ENCODE results near the gene FHAD1. TPM values are rescaled to one million over a fixed set of nuclear protein-coding genes. Genes with fewer than 3 reads are reported as not detected.

Gene FHAD1
- polyA plus RNA-seq, 3 donors = 0.67 to 0.69 TPM; not detected in 1

- H3K4me1 Mint-ChIP-seq = peaks cover 19% of the 10 kb centered on the region
- no peaks in the 10 kb centered on the region for H3K36me3 Mint-ChIP-seq
- no peaks in the 10 kb centered on the region for H3K36me3 ChIP-seq (replicated peaks in 1 of 2; ENCODE audit: control insufficient read depth in 1 of 2, insufficient read depth in 2 of 2, low read length in 2 of 2)
- H4K20me1 ChIP-seq (ENCODE audit: insufficient read depth, low read length) = no peaks in the 10 kb centered on the region
- no peak overlapping the region for H3K4me3 Mint-ChIP-seq
- no peak overlapping the region for H2AFZ ChIP-seq (ENCODE audit: insufficient read depth, low read depth, low read length, poor library complexity, severe bottlenecking)
- no peak overlapping the region for H3K4me3 ChIP-seq (replicated peaks in 1 of 3; ENCODE audit: low read depth in 2 of 3, low read length in 3 of 3)
- intact Hi-C loops (cut with micrococcal nuclease) = no loop called here
- WGBS (ENCODE audit: insufficient coverage) = 100% methylated on average over 4 of the region's 7 CpGs
- no peaks in the 10 kb centered on the region for H3K79me2 ChIP-seq (ENCODE audit: insufficient read depth, low read length)
- no peak for TF ChIP-seq CTCF (IDR thresholded peaks at IDR 0.05)
- no peak overlapping the region for H3K9ac ChIP-seq (ENCODE audit: insufficient read depth, low read length, poor library complexity, severe bottlenecking)
- H3K9me3 Mint-ChIP-seq = peaks cover 0 to 3% (median 0%) of the 10 kb centered on the region in 7 donors
- H3K27ac ChIP-seq (ENCODE audit: low read depth in 1 of 2, low read length in 2 of 2) = no peak overlapping the region
- H3K27ac Mint-ChIP-seq = no peak overlapping the region
- no peaks in the 10 kb centered on the region for H3K9me3 ChIP-seq (replicated peaks in 1 of 2; ENCODE audit: control insufficient read depth in 1 of 2, insufficient read depth in 1 of 2, low read length in 2 of 2)
- no peak overlapping the region for H3K4me2 ChIP-seq (replicated peaks; ENCODE audit: extremely low read depth, low read length, poor library complexity, severe bottlenecking)
- no peaks in the 10 kb centered on the region for H3K27me3 ChIP-seq (ENCODE audit: control insufficient read depth in 2 of 2, insufficient read depth in 2 of 2, low read length in 2 of 2)
- H3K4me1 ChIP-seq (ENCODE audit: control insufficient read depth in 1 of 2, insufficient read depth in 2 of 2, low read length in 2 of 2) = peaks cover 9 to 10% of the 10 kb centered on the region in 2 donors
- peaks cover 0 to 4% (median 1%) of the 10 kb centered on the region in 3 donors for H3K27me3 Mint-ChIP-seq (ENCODE audit: low read depth in 3 of 3)
- no peak for DNase-seq
Observed at GRCh38 chr1:15336866-15337265, 89.8 kb downstream of the FHAD1 start.

DNA sequence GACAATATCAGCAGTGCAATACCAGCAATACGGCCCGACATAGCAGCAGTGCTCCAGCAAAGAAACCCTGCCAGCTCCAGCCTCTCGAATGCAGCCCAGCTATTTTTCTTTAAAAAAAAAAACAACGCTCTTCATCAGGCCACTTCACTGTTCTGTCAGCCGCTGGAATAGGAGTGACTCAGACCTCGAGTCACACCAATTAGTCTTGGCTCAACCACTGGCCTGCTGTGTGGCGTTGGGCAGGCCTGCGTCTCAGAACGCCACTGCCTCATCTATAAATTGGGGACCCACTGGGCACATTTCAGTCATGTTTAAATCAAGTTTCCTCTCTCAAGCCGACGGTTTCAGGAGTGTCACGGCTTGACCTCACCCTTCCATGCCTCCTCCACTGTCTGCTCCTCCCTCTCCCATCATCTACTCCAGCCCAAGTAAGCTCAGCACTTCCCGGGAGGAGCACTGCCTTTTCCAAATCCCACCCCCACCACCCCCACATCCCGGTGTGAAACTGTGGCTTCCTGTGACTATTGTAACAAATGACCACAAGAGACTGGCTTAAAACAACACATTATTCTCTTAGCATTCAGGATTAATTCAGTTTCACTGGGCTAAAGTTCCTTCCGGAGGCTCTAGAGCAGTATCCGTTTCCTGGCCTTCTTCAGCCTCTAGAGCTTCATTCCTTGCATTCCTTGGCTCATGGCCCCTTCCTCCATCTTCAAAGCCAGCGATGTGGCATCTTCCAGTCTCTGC is 90.8 kb downstream of the FHAD1 start:
- Histone ChIP-seq H3K9ac (ENCODE audit: insufficient read depth, low read length, poor library complexity, severe bottlenecking) (no peak overlapping the region), H3K9me3 (replicated peaks in 1 of 2; ENCODE audit: control insufficient read depth in 1 of 2, insufficient read depth in 1 of 2, low read length in 2 of 2) (no peaks in the 10 kb centered on the region), H3K4me2 (replicated peaks; ENCODE audit: extremely low read depth, low read length, poor library complexity, severe bottlenecking) (no peak overlapping the region), H3K27ac (ENCODE audit: low read depth in 1 of 2, low read length in 2 of 2) (no peak overlapping the region), H4K20me1 (ENCODE audit: insufficient read depth, low read length) (no peaks in the 10 kb centered on the region), H3K27me3 (ENCODE audit: control insufficient read depth in 2 of 2, insufficient read depth in 2 of 2, low read length in 2 of 2) (no peaks in the 10 kb centered on the region), H3K79me2 (ENCODE audit: insufficient read depth, low read length) (no peaks in the 10 kb centered on the region), H2AFZ (ENCODE audit: insufficient read depth, low read depth, low read length, poor library complexity, severe bottlenecking) (no peak overlapping the region), H3K4me3 (replicated peaks in 1 of 3; ENCODE audit: low read depth in 2 of 3, low read length in 3 of 3) (no peak overlapping the region), H3K36me3 (replicated peaks in 1 of 2; ENCODE audit: control insufficient read depth in 1 of 2, insufficient read depth in 2 of 2, low read length in 2 of 2) (no peaks in the 10 kb centered on the region), H3K4me1 (ENCODE audit: control insufficient read depth in 1 of 2, insufficient read depth in 2 of 2, low read length in 2 of 2) (peaks cover 19 to 20% of the 10 kb centered on the region in 2 donors)
- no peaks in the 10 kb centered on the region for H3K36me3 Mint-ChIP-seq
- peak overlapping the region in 3 of 7 donors; percentile 26 to 68 (median 27) for H3K27ac Mint-ChIP-seq
- peaks cover 24% of the 10 kb centered on the region for H3K4me1 Mint-ChIP-seq
- intact Hi-C loops (cut with micrococcal nuclease) = no loop called here
- TF ChIP-seq CTCF (IDR thresholded peaks at IDR 0.05) = no peak
- 85% methylated on average over 17 of the region's 17 CpGs for WGBS (ENCODE audit: insufficient coverage)
- H3K9me3 Mint-ChIP-seq = peaks cover 0 to 3% (median 0%) of the 10 kb centered on the region in 7 donors
- H3K27me3 Mint-ChIP-seq (ENCODE audit: low read depth in 3 of 3) = peaks cover under 1 to 4% (median 1%) of the 10 kb centered on the region in 3 donors
- DNase-seq = peak in 1 of 3 donors; percentile 28
- H3K4me3 Mint-ChIP-seq = no peak overlapping the region
